GM12878 (cell line): ENCODE results near the gene TTC22. TPM values are rescaled to one million over a fixed set of nuclear protein-coding genes. Genes with fewer than 3 reads are reported as not detected.
A peak's percentile ranks its signal among the peaks of the same experiment; 100 is the strongest.

Experiments
- ATAC-seq: fragments of 200-7000 bp; cut with Tn5 transposase; 3 replicates; pipeline ENCODE4 v1.9.1; 2020; ENCODE audit warnings: mild to moderate bottlenecking, moderate library complexity
- BruUV-seq: library from RNA; stranded (reverse); fragments of 400-500 nt; replicated peaks from 2 replicates; lab custom pipeline; 2021; lab: Mats Ljungman, UMichigan
- CTCF ChIA-PET: fragments of 300-600 bp; sonication (Branson Sonifier 250); formaldehyde crosslinking; extraction: SDS; loops from one replicate; lab custom pipeline; 2021; ENCODE audit warnings: inconsistent platforms; lab: Yijun Ruan, JAX
- POLR2A ChIA-PET: fragments of 350-600 bp; formaldehyde crosslinking; extraction: SDS; loops from one replicate; lab custom pipeline; 2021; ENCODE audit warnings: inconsistent platforms; lab: Charles Lee
- RAD21 ChIA-PET: fragments of 300-600 bp; sonication (Branson Sonifier 250); formaldehyde crosslinking; loops from one replicate; lab custom pipeline; 2023; ENCODE audit warnings: antibody characterized with exemption; ENCODE audit not compliant: unreplicated experiment; lab: Charles Lee
- SMC1A ChIA-PET: fragments of 300-600 bp; sonication (Branson Sonifier 250); formaldehyde crosslinking; loops from one replicate; lab custom pipeline; 2023; ENCODE audit not compliant: unreplicated experiment, uncharacterized antibody; lab: Charles Lee
- DNase-seq: peaks from one replicate; pipeline ENCODE4 v3.0.0-alpha.2; 2011; ENCODE audit warnings: low read depth, low spot score
- FAIRE-seq: peaks from 3 replicates; lab custom pipeline; 2011; peaks lifted over from hg19 to GRCh38; lab: Jason Lieb, UNC
- H2AFZ ChIP-seq: 2 replicates; pipeline ENCODE4 v1.6.0; 2011; ENCODE audit warnings: low read depth, low read length, control low read depth; ENCODE audit not compliant: control insufficient read depth
- H3K27ac ChIP-seq: 2 replicates; pipeline ENCODE4 v1.5.1; 2011; ENCODE audit warnings: control low read depth; ENCODE audit not compliant: control insufficient read depth, insufficient read depth
- H3K27me3 ChIP-seq, 2 experiments: replicated peaks in 1 of 2; 2 replicates each; pipeline versions ENCODE4 v1.6.0 to v1.6.1; 2011; ENCODE audit warnings: low read length in 1 of 2; ENCODE audit not compliant: control insufficient read depth in 2 of 2, insufficient read depth in 2 of 2
- H3K36me3 ChIP-seq, 2 experiments: 2 replicates each; pipeline ENCODE4 v1.5.1; 2011; ENCODE audit warnings: low read length in 1 of 2; ENCODE audit not compliant: control insufficient read depth in 2 of 2, insufficient read depth in 2 of 2
- H3K4me1 ChIP-seq: 2 replicates; pipeline ENCODE4 v1.6.1; 2011; ENCODE audit warnings: mild to moderate bottlenecking, low read length, moderate library complexity, mixed read lengths; ENCODE audit not compliant: control insufficient read depth, insufficient read depth
- H3K4me2 ChIP-seq: 2 replicates; pipeline ENCODE4 v1.6.0; 2011; ENCODE audit warnings: control low read depth; ENCODE audit not compliant: control insufficient read depth, insufficient read depth
- H3K4me3 ChIP-seq: fragments of 200-600 bp; sonication (generic); 2 replicates; pipeline ENCODE4 v1.5.1; 2016
- H3K79me2 ChIP-seq: 2 replicates; pipeline ENCODE4 v1.6.0; 2011; ENCODE audit warnings: low read length; ENCODE audit not compliant: control insufficient read depth, insufficient read depth
- H3K9ac ChIP-seq: 2 replicates; pipeline ENCODE4 v1.8.0; 2011; ENCODE audit warnings: low read length, control low read depth, mixed read lengths; ENCODE audit not compliant: control insufficient read depth, insufficient read depth
- H3K9me3 ChIP-seq: replicated peaks from 3 replicates; pipeline ENCODE4 v1.5.1; 2011; ENCODE audit warnings: mild to moderate bottlenecking, low read length; ENCODE audit not compliant: control insufficient read depth, insufficient read depth
- H4K20me1 ChIP-seq: 2 replicates; pipeline ENCODE4 v1.6.0; 2011; ENCODE audit not compliant: control insufficient read depth, insufficient read depth
- ATF2 ChIP-seq: IDR thresholded peaks from 2 replicates; pipeline ENCODE4 v1.6.1; 2012; ENCODE audit warnings: low read length, inconsistent platforms
- ATF3 ChIP-seq: IDR thresholded peaks from 2 replicates; pipeline ENCODE4 v1.6.1; 2011; ENCODE audit warnings: low read depth, mild to moderate bottlenecking, low read length, moderate library complexity, borderline replicate concordance; ENCODE audit errors: extremely low read depth
- BRCA1 ChIP-seq: IDR thresholded peaks from 2 replicates; pipeline ENCODE4 v1.6.1; 2011; ENCODE audit warnings: low read depth, low read length, improper control_type of control experiment
- ESRRA ChIP-seq: IDR thresholded peaks from 2 replicates; pipeline ENCODE4 v1.6.1; 2012; ENCODE audit warnings: mild to moderate bottlenecking, low read length, improper control_type of control experiment
- HCFC1 ChIP-seq: fragments of 150-350 bp; IDR thresholded peaks from 2 replicates; pipeline ENCODE4 v1.6.1; 2014; ENCODE audit warnings: low read length
- NFYA ChIP-seq: IDR thresholded peaks from 2 replicates; pipeline ENCODE4 v1.6.1; 2011; ENCODE audit warnings: low read depth, mild to moderate bottlenecking, low read length, improper control_type of control experiment, borderline replicate concordance
- NFYB ChIP-seq: IDR thresholded peaks from 2 replicates; pipeline ENCODE4 v1.6.1; 2011; ENCODE audit warnings: low read depth, mild to moderate bottlenecking, low read length, improper control_type of control experiment, moderate library complexity; ENCODE audit not compliant: insufficient read depth
- NR2C1 ChIP-seq: fragments of 450-650 bp; IDR thresholded peaks from 2 replicates; pipeline ENCODE4 v1.6.1; 2017; ENCODE audit warnings: antibody characterized with exemption, mild to moderate bottlenecking, moderate library complexity
- POLR2A ChIP-seq: IDR thresholded peaks from 2 replicates; pipeline ENCODE4 v1.6.1; 2011; ENCODE audit warnings: low read depth, mild to moderate bottlenecking, low read length
- SMAD5 ChIP-seq: IDR thresholded peaks from 2 replicates; pipeline ENCODE4 v1.6.1; 2016; ENCODE audit warnings: antibody characterized with exemption, low read depth
- SMC3 ChIP-seq: IDR thresholded peaks from 2 replicates; pipeline ENCODE4 v1.6.1; 2011; ENCODE audit warnings: low read length, improper control_type of control experiment, borderline replicate concordance
- ZBTB40 ChIP-seq: fragments of 450-650 bp; IDR thresholded peaks from 2 replicates; pipeline ENCODE4 v1.6.1; 2016; ENCODE audit warnings: mild to moderate bottlenecking, moderate library complexity, borderline replicate concordance
- ZNF217 ChIP-seq: fragments of 450-650 bp; IDR thresholded peaks from 2 replicates; pipeline ENCODE4 v1.6.1; 2017; ENCODE audit warnings: antibody characterized with exemption, mild to moderate bottlenecking
- ZNF622 ChIP-seq: fragments of 450-650 bp; IDR thresholded peaks from 2 replicates; pipeline ENCODE4 v1.6.1; 2017; ENCODE audit warnings: mild to moderate bottlenecking, inconsistent platforms
- ZZZ3 ChIP-seq: IDR thresholded peaks from 2 replicates; pipeline ENCODE4 v1.6.1; 2011; ENCODE audit warnings: low read depth; ENCODE audit not compliant: control insufficient read depth, insufficient read length
- WGBS: methylation state at CpG from one replicate; pipeline ENCODE4 v1.1.6; 2016; ENCODE audit warnings: low lambda C conversion rate; ENCODE audit not compliant: insufficient replicate concordance, insufficient coverage; ENCODE audit errors: missing lambda C conversion rate; 5-methylcytosine and 5-hydroxymethylcytosine counted together
- in situ Hi-C: fragments of 300-500 bp; cut with MboI; formaldehyde crosslinking; loops from 9 replicates; pipeline ENCODE4 v1.14.3; 2018; ENCODE audit warnings: mixed read lengths
- intact Hi-C: fragments of 100-400 bp; cut with micrococcal nuclease; formaldehyde crosslinking; loops from one replicate; pipeline ENCODE4 v1.14.2; 2022; ENCODE audit not compliant: unreplicated experiment
- polyA plus RNA-seq, 11 experiments: library from polyadenylated mRNA; depleted of rRNA in 4 of 11; unstranded in 6 of 11; stranded (reverse) in 5 of 11; fragments of >200 nt; fragmentation: Nextera tagmentation in 4 of 11; fragmentation: Illumina TruSeq in 1 of 11; extraction: Ambion mirVana in 4 of 11; extraction: Trizol in 1 of 11; gene quantifications; 1 replicate in 1 of 11; 2 replicates in 10 of 11; pipeline versions ENCODE4 v1.2.1 to v1.2.3, GENCODE V29; 2011 to 2016; ENCODE audit warnings: inconsistent platforms in 2 of 11, missing spikeins in 2 of 11, low read depth in 1 of 11
- total RNA-seq, 4 experiments: library from RNA; depleted of rRNA in 3 of 4; stranded (reverse); fragments of >200 nt in 3 of 4; fragmentation: Illumina TruSeq in 1 of 4; extraction: Trizol in 1 of 4; gene quantifications; 2 replicates each; pipeline versions ENCODE4 v1.2.1 to v1.2.3, GENCODE V29; 2013 to 2021

TTC22 gene
- total and polyA plus RNA-seq, 10 of the 15 experiments (the other 5 are each of a cell fraction or from before 2014, with no cell fraction given): 0.64 to 5.1 (median 1.9) TPM

GRCh38 chr1:54798206-54798605 is 2.9 kb downstream of the TTC22 start:
- WGBS: 26% methylated on average over 3 of the region's 3 CpGs
- in situ Hi-C loops: no loop called here

More at GRCh38 chr1:54798206-54798605, 2.9 kb downstream of the TTC22 start:
- no peak overlapping the region for H3K27ac ChIP-seq
- peak overlapping the region; percentile 13; the same call in 1 of the 2 replicates for H3K4me2 ChIP-seq
- H4K20me1 ChIP-seq: no peaks in the 10 kb centered on the region
- FAIRE-seq (no peak), ATAC-seq (peak; percentile 6; the same call in 1 of the 3 replicates), DNase-seq (no peak)
- peaks cover 27% of the 10 kb centered on the region for H3K4me1 ChIP-seq
- H3K79me2 ChIP-seq: no peaks in the 10 kb centered on the region
- SMC1A ChIA-PET: interaction anchor here (0.6 kb wide), 1 partner anchor 402 kb away, joined by 4 read pairs; no protein-coding TSS in a partner anchor
- POLR2A ChIA-PET: no interaction called here
- H3K9me3 ChIP-seq: no peaks in the 10 kb centered on the region
- H3K9ac ChIP-seq: no peak overlapping the region
- BruUV-seq: TSS peak; percentile 44
- TF ChIP-seq ESRRA: no peak
- TF ChIP-seq HCFC1: no peak
- no peak for TF ChIP-seq ZNF622
- no peak for TF ChIP-seq SMAD5
- TF ChIP-seq ZBTB40: no peak
- no peak for TF ChIP-seq NR2C1
- no peak for TF ChIP-seq POLR2A
- no peak for TF ChIP-seq BRCA1
- TF ChIP-seq ATF3: no peak
- TF ChIP-seq NFYA: no peak
- no peak for TF ChIP-seq ZNF217
- no peak for TF ChIP-seq NFYB
- TF ChIP-seq ATF2: no peak
- no peak for TF ChIP-seq ZZZ3
- no peak for TF ChIP-seq SMC3
- intact Hi-C loops: loop anchor here (5.0 kb wide), 1 partner anchor 81 kb away; the partner anchor contains the start of gene TTC4
- no peaks in the 10 kb centered on the region for H3K36me3 ChIP-seq
- RAD21 ChIA-PET: no interaction called here
- H3K27me3 ChIP-seq: no peaks in the 10 kb centered on the region
- H3K4me3 ChIP-seq: no peak overlapping the region
- CTCF ChIA-PET: interaction anchor here (1.4 to 6.5 kb wide), 2 partner anchors 32 to 124 kb away, joined by 3 to 60 read pairs; partner anchors contain the start of gene PARS2
- H2AFZ ChIP-seq: no peak overlapping the region
